ENCODE data around the gene PDILT.

PDILT gene

DNA sequence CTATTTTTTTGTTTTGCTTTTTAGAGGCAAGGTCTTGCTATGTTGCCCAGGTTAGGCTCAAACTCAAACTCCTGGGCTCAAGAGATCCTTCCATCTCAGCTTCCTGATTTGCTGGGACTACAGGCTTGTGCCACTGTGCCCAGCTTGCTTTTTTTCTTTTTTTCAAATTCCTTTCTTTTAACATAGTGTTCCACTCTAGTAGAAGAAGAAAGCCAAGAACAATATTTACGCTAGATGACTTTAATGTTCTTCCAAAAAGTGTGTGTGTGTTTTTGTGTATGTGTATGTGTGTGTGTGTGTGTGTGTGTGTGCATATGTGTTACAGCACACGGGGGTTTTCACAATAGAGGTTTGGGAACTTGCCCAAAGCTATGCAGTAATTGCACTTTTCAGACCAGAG lies 41.3 kb downstream of the PDILT start:
- no peak for DNase-seq (ENCODE audit: low spot score)

DNA sequence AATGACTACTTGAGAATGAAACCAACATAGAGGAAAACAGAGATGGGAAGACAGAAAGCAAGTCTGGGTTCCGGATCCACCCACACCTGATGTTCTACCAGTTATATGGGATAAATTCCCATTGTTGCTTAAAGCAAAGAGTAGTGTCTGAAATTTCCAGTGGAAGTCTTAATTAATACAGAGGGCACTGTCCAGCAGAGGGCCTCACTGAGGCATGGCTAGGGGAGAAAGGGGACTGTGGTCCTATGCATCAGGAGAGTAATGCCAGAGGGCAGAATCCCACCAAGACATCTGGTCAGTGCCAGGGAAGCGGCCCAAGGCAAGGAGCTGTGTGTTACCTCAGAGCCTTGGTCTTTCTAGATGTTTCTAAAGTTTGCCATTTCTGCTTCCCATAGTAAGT lies 44.5 kb downstream of the PDILT start:
- DNase-seq (ENCODE audit: low spot score) = no peak

DNA sequence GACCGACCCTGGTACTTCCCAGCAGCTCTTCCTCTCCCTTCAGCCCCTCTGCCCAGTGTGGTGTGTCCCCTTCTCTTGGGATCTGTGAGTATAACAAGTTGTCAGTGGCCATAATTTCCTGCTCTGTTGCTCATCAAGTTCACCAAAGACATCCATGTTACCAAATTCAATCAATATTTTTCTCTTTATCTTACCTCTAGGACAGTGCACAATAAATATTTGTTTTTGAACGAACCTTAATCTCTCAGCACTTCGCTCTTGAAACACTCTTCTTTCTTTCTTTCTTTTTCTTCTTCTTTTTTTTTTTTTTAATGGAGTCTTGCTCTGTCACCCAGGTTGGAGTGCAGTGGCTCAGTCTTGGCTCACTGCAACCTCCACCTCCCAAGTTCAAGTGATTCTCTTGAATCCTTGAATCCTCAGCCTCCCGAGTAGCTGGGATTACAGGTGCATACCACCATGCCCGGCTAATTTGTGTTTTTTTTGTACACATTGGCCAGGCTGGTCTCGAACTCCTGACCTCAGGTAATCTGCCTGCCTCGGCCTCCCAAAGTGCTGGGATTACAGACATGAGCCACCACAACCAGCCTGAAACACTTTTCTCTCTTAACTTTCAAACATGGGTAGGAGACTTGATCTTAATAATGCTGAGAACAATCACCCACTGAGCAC lies 49.3 kb downstream of the PDILT start:
- DNase-seq (ENCODE audit: low spot score) = no peak

DNA sequence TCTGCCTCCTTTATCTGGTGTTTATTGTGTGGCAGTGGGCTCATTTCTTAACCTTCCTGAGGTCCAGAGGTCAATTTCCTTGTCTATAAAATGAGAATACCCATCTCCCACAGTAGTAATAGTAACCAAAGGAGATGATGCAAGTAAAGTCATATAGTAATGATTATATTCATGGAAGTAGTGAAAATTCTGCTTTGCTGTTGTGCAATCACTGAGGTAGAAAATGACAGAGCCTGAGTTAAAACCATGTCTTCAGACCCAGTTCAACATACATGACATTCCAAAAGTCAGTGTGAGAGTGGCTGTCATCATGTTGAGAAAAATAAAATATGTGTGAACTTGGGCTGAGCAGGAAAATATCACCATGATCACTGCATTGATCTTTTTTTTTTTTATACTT lies 51.2 kb downstream of the PDILT start:
- DNase-seq (ENCODE audit: low spot score) = no peak

DNA sequence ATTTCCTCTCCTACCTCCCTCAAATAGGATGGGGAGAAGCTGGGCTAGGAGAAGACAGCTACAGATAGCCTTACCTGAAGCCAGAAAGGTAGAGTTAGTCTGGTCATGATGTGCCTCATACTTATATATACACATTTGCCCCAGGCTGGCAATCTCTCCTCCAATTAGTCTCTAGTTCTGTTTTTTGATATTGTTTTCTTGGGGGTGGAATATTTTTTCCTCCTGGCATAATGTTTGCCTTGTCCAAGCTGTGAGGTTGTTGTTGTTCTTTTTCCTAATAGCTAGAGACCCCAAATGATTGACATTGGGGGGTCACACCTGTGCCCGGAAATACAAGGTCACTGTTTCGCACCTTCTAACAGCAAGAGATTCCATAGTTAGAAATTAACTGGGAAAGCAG lies 51.9 kb downstream of the PDILT start, which contains the start of gene UMOD:
Gene UMOD (minus strand): TSS at position 101 of the 400 bp plus-strand sequence. CDS start 1,978 bp downstream, outside the sequence.
- DNase-seq (ENCODE audit: low spot score) = no peak

GRCh38 chr16:20349615-20350014 lies 54.9 kb downstream of the PDILT start:
- DNase-seq (ENCODE audit: low spot score) = no peak

GRCh38 chr16:20348365-20349185 lies 56.0 kb downstream of the PDILT start:
- no peak for DNase-seq (ENCODE audit: low spot score)

DNA sequence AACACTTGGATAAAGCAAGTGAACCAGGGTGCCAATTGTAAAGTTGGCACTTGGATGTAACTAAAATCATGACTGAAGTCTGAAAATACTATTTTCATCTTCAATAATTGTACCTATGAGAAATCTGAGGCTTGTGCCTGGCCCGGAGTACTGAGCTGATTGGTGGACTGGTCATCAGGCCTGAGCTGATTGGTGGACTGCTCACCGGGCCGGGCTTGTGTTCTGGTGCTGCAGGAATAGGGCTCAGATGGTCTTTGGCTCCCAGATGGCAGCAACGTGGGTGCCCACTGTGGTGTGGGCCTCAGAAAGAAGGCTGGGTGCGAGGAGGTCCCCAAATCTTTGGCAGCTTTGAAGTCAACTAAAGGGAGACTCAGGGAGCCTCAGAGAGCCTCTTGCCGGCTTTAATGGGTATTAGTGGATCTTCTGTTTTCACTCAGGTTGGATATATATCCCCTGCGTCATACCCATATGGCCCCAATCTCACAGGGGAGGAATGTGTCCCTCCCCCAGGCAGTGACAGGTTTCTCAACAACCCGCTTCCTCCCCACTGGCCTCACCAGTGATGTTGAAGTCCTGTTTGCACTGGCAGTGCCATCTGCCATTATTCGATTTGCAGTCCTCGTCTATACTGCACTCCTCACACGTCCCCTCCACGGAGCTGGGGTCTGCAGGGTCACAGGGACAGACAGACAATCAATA lies 56.7 kb downstream of the PDILT start:
- no peak for DNase-seq (ENCODE audit: low spot score)

- DNase-seq (ENCODE audit: low spot score) = no peak
Observed at GRCh38 chr16:20344611-20345010, 59.9 kb downstream of the PDILT start.

- no peak for DNase-seq (ENCODE audit: low spot score)
Observed at GRCh38 chr16:20339744-20340143, 64.8 kb downstream of the PDILT start.

- DNase-seq (ENCODE audit: low spot score) = no peak
Observed at GRCh38 chr16:20336955-20337354, 67.6 kb downstream of the PDILT start.

- DNase-seq (ENCODE audit: low spot score) = no peak
Observed at GRCh38 chr16:20334396-20334795, 70.1 kb downstream of the PDILT start.

DNA sequence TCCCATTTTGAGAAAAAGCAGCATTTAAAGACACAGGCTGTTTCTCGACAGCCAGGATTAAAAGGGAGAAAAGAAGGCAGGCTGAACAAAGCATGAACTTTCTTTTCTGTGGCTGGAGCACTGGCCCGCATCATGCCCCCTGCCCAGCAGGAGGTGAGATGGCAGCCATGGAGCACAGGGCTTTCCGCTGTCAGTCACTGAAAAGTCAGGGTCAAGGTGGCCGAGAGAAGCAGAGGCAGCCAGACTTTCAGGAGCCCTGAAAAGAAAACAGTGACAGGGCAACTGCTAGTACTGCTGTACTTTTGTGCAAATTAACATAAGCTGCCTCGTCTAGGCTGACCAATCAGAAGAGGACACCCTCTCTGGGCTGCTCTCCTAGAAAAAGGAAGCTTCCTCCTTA lies 71.4 kb downstream of the PDILT start:
- DNase-seq (ENCODE audit: low spot score) = no peak

GRCh38 chr16:20332411-20332810 lies 72.1 kb downstream of the PDILT start:
- DNase-seq (ENCODE audit: low spot score) = no peak

GRCh38 chr16:20331635-20332034 lies 72.9 kb downstream of the PDILT start:
- no peak for DNase-seq (ENCODE audit: low spot score)

GRCh38 chr16:20329392-20330138 lies 75.0 kb downstream of the PDILT start:
- DNase-seq (ENCODE audit: low spot score) = no peak

- DNase-seq (ENCODE audit: low spot score) = no peak
Observed at GRCh38 chr16:20327444-20328041, 77.0 kb downstream of the PDILT start, which contains the start of gene GP2. TSS of gene GP2 (minus strand) at chr16:20327513. CDS start at chr16:20326431, 1,082 bp downstream.

- DNase-seq (ENCODE audit: low spot score) = no peak
Observed at GRCh38 chr16:20326321-20326720, 78.2 kb downstream of the PDILT start.

DNA sequence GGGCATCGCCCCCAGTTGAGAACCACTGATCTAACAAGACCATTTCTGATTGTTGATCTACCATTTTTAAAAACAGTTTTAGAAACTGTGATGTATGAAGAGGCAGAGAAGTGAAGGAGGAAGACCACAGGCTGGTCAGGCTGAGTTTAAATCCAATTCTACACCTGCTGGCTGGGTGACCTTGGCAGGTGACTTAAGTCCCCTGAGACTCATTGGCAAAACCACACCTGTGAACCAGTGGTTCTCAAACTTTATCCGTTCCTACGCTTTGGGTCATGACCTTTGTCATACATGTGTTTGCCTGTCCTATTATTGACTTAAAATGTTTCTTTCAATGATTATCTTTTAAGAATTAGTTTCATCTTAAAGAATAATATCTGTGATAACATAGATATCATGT lies 79.5 kb downstream of the PDILT start:
- no peak for DNase-seq (ENCODE audit: low spot score)

DNA sequence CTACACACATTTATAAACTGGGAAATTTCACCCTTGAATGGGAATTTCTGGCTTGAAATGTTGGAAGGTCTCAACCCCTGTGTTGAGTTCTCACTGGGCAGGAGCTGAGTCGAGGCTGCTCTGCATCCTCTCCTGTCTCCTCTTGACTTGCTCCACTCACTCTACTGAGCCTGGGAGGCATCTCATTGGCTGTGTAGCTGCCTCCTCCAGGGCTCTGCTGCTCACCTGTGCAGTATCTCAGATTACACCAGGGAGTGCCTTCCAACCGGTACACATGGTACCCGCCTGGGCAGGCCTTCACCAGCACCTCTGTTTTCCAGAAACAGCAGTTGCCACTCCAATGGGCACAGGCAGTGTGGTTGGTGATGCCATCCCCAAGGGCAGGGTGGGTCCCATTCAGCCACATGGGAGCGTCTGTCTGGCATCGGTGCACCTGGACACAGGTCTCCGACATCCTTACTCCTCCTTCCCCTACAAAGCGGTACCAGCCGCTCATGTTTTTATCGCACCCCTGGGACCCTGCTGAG lies 80.9 kb downstream of the PDILT start:
- no peak for DNase-seq (ENCODE audit: low spot score)

DNA sequence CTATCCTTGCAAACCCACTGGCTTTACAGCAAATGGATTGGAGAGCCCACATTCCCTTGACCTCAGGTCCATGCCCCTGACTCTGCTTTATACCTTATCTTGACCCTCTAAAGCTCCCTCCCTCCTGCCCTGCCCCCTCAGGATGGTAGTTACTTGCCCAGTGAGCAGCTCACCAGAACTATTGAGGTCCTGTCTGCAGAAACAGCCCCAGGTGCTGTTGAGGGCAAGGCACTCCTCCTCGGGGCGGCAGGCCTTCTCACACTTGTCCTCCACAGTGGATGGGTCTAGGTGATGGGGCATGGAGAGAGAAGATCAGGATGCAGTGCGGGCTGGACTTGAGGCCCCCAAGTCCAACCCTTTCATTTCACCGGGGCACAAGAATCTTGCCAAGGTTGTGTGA lies 81.8 kb downstream of the PDILT start:
- no peak for DNase-seq (ENCODE audit: low spot score)
